H1 (cell line): ENCODE results near the gene LARP6. TPM values are rescaled to one million over a fixed set of nuclear protein-coding genes. Genes with fewer than 3 reads are reported as not detected.

Source experiments
- CHD7 ChIP-seq: fragments of 300-600 bp; sonication (generic); IDR thresholded peaks from 2 replicates; pipeline ENCODE4 v1.7.1; 2012; ENCODE audit warnings: low read length, moderate library complexity, mild to moderate bottlenecking, inconsistent platforms; ENCODE audit not compliant: insufficient replicate concordance
- JUND ChIP-seq: IDR thresholded peaks from 2 replicates; pipeline ENCODE4 v1.6.1; 2011; ENCODE audit warnings: mild to moderate bottlenecking, improper control_type of control experiment, low read length
- NRF1 ChIP-seq: IDR thresholded peaks from 2 replicates; pipeline ENCODE4 v1.6.1; 2011; ENCODE audit warnings: mild to moderate bottlenecking, low read depth, low read length, improper control_type of control experiment
- PHF8 ChIP-seq: fragments of 200-600 bp; sonication (generic); conservative IDR thresholded peaks from 2 replicates; pipeline ENCODE4 v1.7.1; 2012; ENCODE audit warnings: low read depth, mild to moderate bottlenecking, inconsistent platforms, low read length, moderate library complexity
- RBBP5 ChIP-seq: IDR thresholded peaks from 2 replicates; pipeline ENCODE4 v1.7.1; 2012; ENCODE audit warnings: low read depth, mild to moderate bottlenecking, inconsistent platforms, low read length, moderate library complexity, borderline replicate concordance
- RNF2 ChIP-seq: fragments of 200-900, 300-1000 bp; sonication (generic); IDR thresholded peaks from 2 replicates; pipeline ENCODE4 v1.7.1; 2016; ENCODE audit warnings: borderline replicate concordance, low read depth, mild to moderate bottlenecking, antibody characterized with exemption, low read length; ENCODE audit not compliant: poor library complexity, severe bottlenecking; ENCODE audit errors: missing control alignments
- SIRT6 ChIP-seq: IDR thresholded peaks from one replicate; pipeline ENCODE4 v1.7.1; 2012; ENCODE audit warnings: low read length, inconsistent platforms
- SIX5 ChIP-seq: IDR thresholded peaks from 2 replicates; pipeline ENCODE4 v1.6.1; 2011; ENCODE audit warnings: mild to moderate bottlenecking, low read depth, low read length
- polyA plus RNA-seq, 7 experiments: library from polyadenylated mRNA; depleted of rRNA in 3 of 7; stranded (reverse) in 5 of 7; unstranded in 2 of 7; fragments of >200 nt in 5 of 7; fragments of 200-250 nt in 2 of 7; gene quantifications; 1 replicate in 5 of 7; 2 replicates in 1 of 7; 4 replicates in 1 of 7; pipeline versions ENCODE4 v1.2.1 to v1.2.3, GENCODE V29; 2011 to 2013; ENCODE audit warnings: missing spikeins in 2 of 7, mixed read lengths in 2 of 7
- total RNA-seq: library from RNA; stranded (reverse); fragmentation: NEBNext Ultra II Directional; extraction: Animal tissue kit (Norgen Biotek cat#: 25700); gene quantifications from 2 replicates; pipeline ENCODE4 v1.2.1, GENCODE V29; 2021

Gene LARP6
- total and polyA plus RNA-seq, 2 of the 8 experiments (the other 6 are each of a cell fraction or from before 2014, with no cell fraction given) = 21.0 to 24.7 TPM

GRCh38 chr15:70869346-70869745 is 15.4 kb upstream of the LARP6 start (continued):
- no peak for TF ChIP-seq CHD7
- TF ChIP-seq SIRT6 = no peak
- TF ChIP-seq RBBP5 = no peak
- TF ChIP-seq SIX5 = no peak
- no peak for TF ChIP-seq RNF2
- no peak for TF ChIP-seq PHF8
- no peak for TF ChIP-seq JUND
- no peak for TF ChIP-seq NRF1
